Measurements from ENCODE around the gene ATP5MC2.

ATP5MC2 gene

DNA sequence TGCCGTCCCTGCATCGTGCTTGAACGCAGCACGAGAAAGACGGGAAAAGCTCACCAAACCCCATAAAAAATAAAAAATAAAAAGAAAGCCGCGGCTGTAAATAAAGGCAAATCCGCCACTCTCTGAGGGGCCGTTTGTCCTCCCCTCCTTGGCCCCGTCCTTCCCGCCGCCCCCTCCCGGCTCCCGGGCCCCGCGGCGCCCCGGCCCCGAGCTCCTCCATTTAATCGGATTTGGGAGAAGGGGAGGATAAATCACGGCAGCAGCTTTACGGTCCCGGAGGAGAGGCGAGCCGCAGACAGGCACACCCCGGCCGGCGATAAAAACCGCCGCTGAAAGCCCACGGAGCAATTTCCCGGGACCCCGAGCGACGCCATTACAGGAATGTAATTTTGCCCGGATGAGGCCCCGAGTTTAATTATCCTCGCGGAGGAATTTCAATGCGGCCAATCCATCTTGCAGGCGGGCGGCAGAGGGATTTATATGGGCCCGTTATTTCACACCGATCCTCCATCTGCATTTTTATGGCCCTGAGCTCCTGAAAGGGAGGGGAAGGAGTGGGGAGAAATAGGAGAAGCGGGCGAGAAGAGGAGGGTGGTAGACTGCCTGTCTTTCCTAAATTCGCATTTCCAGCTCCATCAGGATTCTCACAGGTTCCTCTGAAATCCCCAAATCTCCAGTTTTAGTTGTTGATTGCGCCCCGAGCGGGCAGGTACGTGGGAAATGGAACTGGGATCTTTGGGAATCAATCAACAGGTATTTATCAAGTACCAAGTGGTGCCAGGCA, 1.3 kb upstream of the ATP5MC2 start:
- H3K4me3 ChIP-seq (ENCODE audit: low read depth, low read length), result peak overlapping the region; percentile 37; the same call in 1 of the 2 replicates

DNA sequence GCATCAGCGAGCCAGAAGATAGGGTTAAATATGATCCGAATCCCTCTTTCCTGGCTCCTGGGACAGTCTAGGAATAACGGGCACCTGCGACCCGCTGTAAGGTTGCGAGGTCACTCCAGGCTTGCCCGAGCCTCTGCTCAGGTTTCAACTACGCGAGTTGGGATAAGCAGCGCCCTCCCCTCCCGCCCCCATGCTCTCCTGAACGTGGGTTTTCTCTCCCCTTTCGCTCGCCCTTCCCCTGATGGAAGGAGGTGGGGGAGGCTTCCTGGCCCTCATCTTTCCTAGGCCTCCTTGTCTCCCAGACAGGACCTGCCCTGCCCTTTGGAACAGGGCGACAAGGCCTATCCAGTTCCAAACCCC, 753 bp upstream of the ATP5MC2 start:
- no peak for TF ChIP-seq CTCF (IDR thresholded peaks at IDR 0.05; ENCODE audit: low read depth, low read length)
- peak overlapping the region; percentile 37 for H3K4me3 ChIP-seq (ENCODE audit: low read depth, low read length)

More for the DNA sequence above, 1.3 kb upstream of the ATP5MC2 start:
- no peak for TF ChIP-seq CTCF (IDR thresholded peaks at IDR 0.05; ENCODE audit: low read depth, low read length)

- peak overlapping the region; percentile 87 for H3K4me3 ChIP-seq (ENCODE audit: low read depth, low read length)
- TF ChIP-seq CTCF (IDR thresholded peaks at IDR 0.05; ENCODE audit: low read depth, low read length), result no peak
These were observed 744 bp downstream of the ATP5MC2 start for GRCh38 chr12:53674977-53675700.

GRCh38 chr12:53670971-53671370, 4.9 kb downstream of the ATP5MC2 start:
- H3K4me3 ChIP-seq (ENCODE audit: low read depth, low read length), result no peak overlapping the region
- no peak for TF ChIP-seq CTCF (IDR thresholded peaks at IDR 0.05; ENCODE audit: low read depth, low read length)

DNA sequence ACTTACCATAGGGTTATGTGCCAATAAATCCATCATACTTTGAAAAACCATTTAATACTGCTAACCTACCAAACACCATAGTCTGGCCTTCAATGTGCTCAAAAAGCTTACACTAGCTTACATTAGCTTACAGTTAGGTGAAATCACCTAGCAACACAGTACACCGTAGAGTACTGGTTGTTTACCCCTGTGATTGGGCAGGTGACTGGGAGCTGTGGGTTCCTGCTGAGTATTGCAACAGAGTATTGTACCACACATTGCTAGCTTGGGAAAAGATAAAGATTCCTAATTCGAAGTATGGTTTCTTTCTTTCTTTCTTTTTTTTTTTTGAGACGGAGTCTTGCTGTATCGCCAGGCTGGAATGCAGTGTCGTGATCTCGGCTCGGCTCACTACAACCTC, 5.6 kb downstream of the ATP5MC2 start:
- no peak for TF ChIP-seq CTCF (IDR thresholded peaks at IDR 0.05; ENCODE audit: low read depth, low read length)
- no peak overlapping the region for H3K4me3 ChIP-seq (ENCODE audit: low read depth, low read length)

- TF ChIP-seq CTCF (IDR thresholded peaks at IDR 0.05; ENCODE audit: low read depth, low read length), result no peak
- H3K4me3 ChIP-seq (ENCODE audit: low read depth, low read length), result no peak overlapping the region
These were observed 8.8 kb downstream of the ATP5MC2 start for GRCh38 chr12:53667080-53667479.

DNA sequence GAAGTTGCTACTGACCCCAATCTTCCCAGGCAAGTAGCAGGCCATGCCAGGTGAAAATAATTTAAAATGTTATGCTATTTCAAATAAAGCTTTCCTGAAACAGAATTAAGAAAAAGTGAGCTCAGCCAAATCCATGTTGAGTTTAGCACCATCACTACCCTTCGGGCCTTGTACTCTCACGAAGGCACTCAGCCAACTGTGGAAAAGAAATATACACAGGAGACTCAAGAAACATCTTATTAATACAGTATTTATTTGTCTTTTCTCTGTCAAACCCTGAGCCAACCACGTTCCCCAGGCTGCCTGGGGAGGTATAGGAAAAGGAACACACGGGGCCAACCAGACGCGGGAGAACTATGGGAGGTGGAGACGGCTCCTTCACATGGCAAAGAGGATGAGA, 10.9 kb downstream of the ATP5MC2 start:
- H3K4me3 ChIP-seq (ENCODE audit: low read depth, low read length), result no peak overlapping the region
- no peak for TF ChIP-seq CTCF (IDR thresholded peaks at IDR 0.05; ENCODE audit: low read depth, low read length)
